Measurements from ENCODE around the gene QKI. TPM values are rescaled to one million over a fixed set of nuclear protein-coding genes. Genes with fewer than 3 reads are reported as not detected.

QKI gene
- total and polyA plus RNA-seq, 2 donors (not counting 3 experiments of a cell fraction or from before 2014, with no cell fraction given), result 178 to 232 TPM

DNA sequence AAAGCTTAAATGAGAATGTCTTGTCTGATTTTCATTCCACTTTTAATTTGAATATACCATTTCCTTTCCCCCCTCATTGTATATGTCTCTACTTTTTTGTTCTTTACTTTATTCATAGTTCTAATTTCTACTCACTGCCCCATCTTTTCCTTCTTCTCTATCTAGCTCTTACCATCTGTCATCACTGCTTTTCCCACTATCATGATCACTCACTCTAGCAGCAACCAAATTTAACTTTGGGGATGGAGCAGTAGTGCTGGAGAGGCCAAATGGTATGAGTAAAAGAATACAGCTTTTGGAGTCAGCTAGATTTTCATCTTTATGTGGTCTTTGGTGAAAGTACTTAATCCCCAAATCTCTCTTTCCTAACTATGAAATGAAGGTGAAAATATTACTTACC is 25.5 kb downstream of the QKI start:
- Histone ChIP-seq H2AFZ (ENCODE audit: low read depth, low read length) (no peak overlapping the region), H3K4me2 (ENCODE audit: insufficient read depth, low read length) (no peak overlapping the region), H3K4me3 (replicated peaks in 1 of 3; ENCODE audit: insufficient read depth in 1 of 3, low read depth in 1 of 3, low read length in 3 of 3) (no peak overlapping the region), H3K36me3 (ENCODE audit: control insufficient read depth in 2 of 2, extremely low read depth in 1 of 2, insufficient read depth in 2 of 2, low read length in 2 of 2) (no peaks in the 10 kb centered on the region), H3K9me3 (replicated peaks; ENCODE audit: control insufficient read depth, insufficient read depth, low read length) (no peaks in the 10 kb centered on the region), H3K9me1 (replicated peaks; ENCODE audit: control insufficient read depth, extremely low read depth, insufficient read depth, low read length) (no peaks in the 10 kb centered on the region), H3K9ac (replicated peaks; ENCODE audit: extremely low read depth, insufficient read depth, low read length) (no peak overlapping the region), H3K4me1 (ENCODE audit: control insufficient read depth, extremely low read depth, insufficient read depth, low read length) (peaks cover 21% of the 10 kb centered on the region), H3K79me2 (ENCODE audit: control insufficient read depth, insufficient read depth, low read length) (peaks cover 99% of the 10 kb centered on the region), H4K20me1 (replicated peaks; ENCODE audit: control insufficient read depth, extremely low read depth, insufficient read depth, low read length) (peaks cover 44% of the 10 kb centered on the region), H3K27ac (ENCODE audit: insufficient read depth, low read depth, low read length) (no peak overlapping the region), H3K27me3 (ENCODE audit: control insufficient read depth in 2 of 2, insufficient read depth in 2 of 2, low read length in 2 of 2) (no peaks in the 10 kb centered on the region)
- intact Hi-C loops (cut with micrococcal nuclease), result no loop called here
- FAIRE-seq (no peak), DNase-seq (ENCODE audit: low read depth, low spot score) (no peak)
- POLR2A ChIA-PET, result no interaction called here
- TF ChIP-seq MYC (IDR thresholded peaks at IDR 0.05; ENCODE audit: low read depth, low read length) (no peak), FOS (IDR thresholded peaks at IDR 0.05; ENCODE audit: borderline replicate concordance, insufficient read depth, low read length) (no peak), POLR2A (IDR thresholded peaks at IDR 0.05; ENCODE audit: low read depth, low read length) (no peak), GATA2 (IDR thresholded peaks at IDR 0.05; ENCODE audit: insufficient read depth, insufficient read length, low read depth, low read length) (no peak), JUN (IDR thresholded peaks at IDR 0.05; ENCODE audit: borderline replicate concordance, insufficient read depth, insufficient read length, low read depth) (no peak), POLR2AphosphoS5 (IDR thresholded peaks at IDR 0.05; ENCODE audit: insufficient read depth, low read depth, low read length) (no peak), EZH2 (IDR thresholded peaks at IDR 0.05; ENCODE audit: borderline replicate concordance, low read depth, low read length, severe bottlenecking) (no peak)
- TF ChIP-seq, protein P1, sequence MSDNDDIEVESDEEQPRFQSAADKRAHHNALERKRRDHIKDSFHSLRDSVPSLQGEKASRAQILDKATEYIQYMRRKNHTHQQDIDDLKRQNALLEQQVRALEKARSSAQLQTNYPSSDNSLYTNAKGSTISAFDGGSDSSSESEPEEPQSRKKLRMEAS (IDR thresholded peaks at IDR 0.05; ENCODE audit: insufficient read depth, insufficient read length), result no peak
- TF ChIP-seq, protein P2, sequence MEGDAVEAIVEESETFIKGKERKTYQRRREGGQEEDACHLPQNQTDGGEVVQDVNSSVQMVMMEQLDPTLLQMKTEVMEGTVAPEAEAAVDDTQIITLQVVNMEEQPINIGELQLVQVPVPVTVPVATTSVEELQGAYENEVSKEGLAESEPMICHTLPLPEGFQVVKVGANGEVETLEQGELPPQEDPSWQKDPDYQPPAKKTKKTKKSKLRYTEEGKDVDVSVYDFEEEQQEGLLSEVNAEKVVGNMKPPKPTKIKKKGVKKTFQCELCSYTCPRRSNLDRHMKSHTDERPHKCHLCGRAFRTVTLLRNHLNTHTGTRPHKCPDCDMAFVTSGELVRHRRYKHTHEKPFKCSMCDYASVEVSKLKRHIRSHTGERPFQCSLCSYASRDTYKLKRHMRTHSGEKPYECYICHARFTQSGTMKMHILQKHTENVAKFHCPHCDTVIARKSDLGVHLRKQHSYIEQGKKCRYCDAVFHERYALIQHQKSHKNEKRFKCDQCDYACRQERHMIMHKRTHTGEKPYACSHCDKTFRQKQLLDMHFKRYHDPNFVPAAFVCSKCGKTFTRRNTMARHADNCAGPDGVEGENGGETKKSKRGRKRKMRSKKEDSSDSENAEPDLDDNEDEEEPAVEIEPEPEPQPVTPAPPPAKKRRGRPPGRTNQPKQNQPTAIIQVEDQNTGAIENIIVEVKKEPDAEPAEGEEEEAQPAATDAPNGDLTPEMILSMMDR (IDR thresholded peaks at IDR 0.05; ENCODE audit: extremely low read depth in 1 of 2, insufficient read depth in 1 of 2, low read depth in 1 of 2, low read length in 2 of 2), result no peak
- dilution Hi-C loops (cut with MboI; ENCODE audit: extremely low pct_ligation_motif_present, low sequenced_read_pairs), result no loop called here
- BruUV-seq (replicated peaks), result no TSS peak
- CTCF ChIA-PET, result no interaction called here

All from endothelial cell of umbilical vein (primary cell).